ENCODE results near the gene ERN1.

Gene ERN1

GRCh38 chr17:64157669-64158180 lies 27.8 kb upstream of the ERN1 start:
- DNase-seq = no peak

- DNase-seq = no peak
Observed at GRCh38 chr17:64156670-64157069, 26.7 kb upstream of the ERN1 start.

- no peak for DNase-seq
Observed at GRCh38 chr17:64155751-64156544, 26.0 kb upstream of the ERN1 start.

GRCh38 chr17:64155129-64155528 lies 25.2 kb upstream of the ERN1 start:
- no peak for DNase-seq

GRCh38 chr17:64154717-64155116 lies 24.8 kb upstream of the ERN1 start:
- DNase-seq = no peak

GRCh38 chr17:64154313-64154695 lies 24.4 kb upstream of the ERN1 start:
- DNase-seq = no peak

- DNase-seq = no peak
Observed at GRCh38 chr17:64153565-64154312, 23.8 kb upstream of the ERN1 start.

GRCh38 chr17:64152428-64153125 lies 22.6 kb upstream of the ERN1 start:
- DNase-seq = no peak

GRCh38 chr17:64151016-64151368 lies 21.0 kb upstream of the ERN1 start:
- DNase-seq = no peak

GRCh38 chr17:64150237-64151015 lies 20.5 kb upstream of the ERN1 start:
- DNase-seq = no peak

- no peak for DNase-seq
Observed at GRCh38 chr17:64149196-64149595, 19.3 kb upstream of the ERN1 start.

- DNase-seq = no peak
Observed at GRCh38 chr17:64148699-64149098, 18.8 kb upstream of the ERN1 start.

GRCh38 chr17:64148017-64148631 lies 18.2 kb upstream of the ERN1 start:
- no peak for DNase-seq

GRCh38 chr17:64147110-64148016 lies 17.4 kb upstream of the ERN1 start:
- peak; percentile 12 for DNase-seq

GRCh38 chr17:64146418-64147109 lies 16.6 kb upstream of the ERN1 start:
- DNase-seq = peak; percentile 52

- peak; percentile 98 for DNase-seq
Observed at GRCh38 chr17:64145751-64146417, 15.9 kb upstream of the ERN1 start.

GRCh38 chr17:64145375-64145750 lies 15.4 kb upstream of the ERN1 start:
- DNase-seq = no peak

- no peak for DNase-seq
Observed at GRCh38 chr17:64139542-64139941, 9.6 kb upstream of the ERN1 start.

GRCh38 chr17:64138441-64138840 lies 8.5 kb upstream of the ERN1 start:
- no peak for DNase-seq

GRCh38 chr17:64135000-64135399 lies 5.1 kb upstream of the ERN1 start:
- no peak for DNase-seq

All from CD4-positive, alpha-beta T cell treated with Interleukin-12 subunit alpha and Interleukin-12 subunit beta, for 1 hour (primary cell).